HG02884 (cell line): ENCODE results near the gene DNAAF2.
"Not testable (repeated sequence)": the region's sequence is repeated elsewhere in the genome, so short reads cannot be mapped to it uniquely, and the experiment has no call there.

Experiments used
- ATAC-seq: cut with Tn5 transposase; IDR thresholded peaks from one replicate; pipeline ENCODE4 v1.9.1; 2021; ENCODE audit warnings: mild to moderate bottlenecking, moderate library complexity; ENCODE audit not compliant: unreplicated experiment

The DNAAF2 gene

GRCh38 chr14:49584981-49585640 lies 49.9 kb downstream of the DNAAF2 start:
- ATAC-seq = not testable (repeated sequence)

GRCh38 chr14:49584058-49584457 lies 51.0 kb downstream of the DNAAF2 start:
- no peak for ATAC-seq

- no peak for ATAC-seq
Observed at GRCh38 chr14:49583629-49584028, 51.4 kb downstream of the DNAAF2 start.

- ATAC-seq = no peak
Observed at GRCh38 chr14:49582113-49582977, 52.7 kb downstream of the DNAAF2 start.

- ATAC-seq = no peak
Observed at GRCh38 chr14:49581209-49582112, 53.6 kb downstream of the DNAAF2 start.

- no peak for ATAC-seq
Observed at GRCh38 chr14:49579841-49580240, 55.2 kb downstream of the DNAAF2 start.

- no peak for ATAC-seq
Observed at GRCh38 chr14:49578141-49578540, 56.9 kb downstream of the DNAAF2 start.
